GM19193 (cell line): ENCODE measurements around the gene NANOS1.

Source experiments
- POLR2A ChIP-seq: IDR thresholded peaks from 4 replicates; pipeline ENCODE4 v1.6.1; 2011; ENCODE audit not compliant: insufficient read depth, insufficient read length; ENCODE audit errors: extremely low read depth

NANOS1 gene

GRCh38 chr10:119079599-119080520 is 50.3 kb downstream of the NANOS1 start:
- no peak for TF ChIP-seq POLR2A

- peak; percentile 98 for TF ChIP-seq POLR2A
Observed at GRCh38 chr10:119080521-119081259, 51.2 kb downstream of the NANOS1 start, which contains the start of gene EIF3A. Gene EIF3A (minus strand): TSS chr10:119080817. CDS start chr10:119080676, 141 bp downstream.
